Measurements from ENCODE around the gene AIFM1.

The AIFM1 gene

GRCh38 chrX:130163398-130163797 is 2.2 kb downstream of the AIFM1 start:
- DNase-seq (ENCODE audit: low spot score), result no peak
- CTCF ChIA-PET, result no interaction called here
- POLR2A ChIA-PET (ENCODE audit: low non-redundant PET), result no interaction called here
- no peak for TF ChIP-seq CTCF (conservative IDR thresholded peaks at IDR 0.05; ENCODE audit: low read depth)
- no peak overlapping the region for H3K27ac ChIP-seq

- H3K27ac ChIP-seq, result no peak overlapping the region
- DNase-seq (ENCODE audit: low spot score), result no peak
- no peak for TF ChIP-seq CTCF (conservative IDR thresholded peaks at IDR 0.05; ENCODE audit: low read depth)
- POLR2A ChIA-PET (ENCODE audit: low non-redundant PET), result no interaction called here
- CTCF ChIA-PET, result interaction anchor here (0.7 kb wide), 2 partner anchors 19 to 114 kb away, joined by 3 read pairs; no protein-coding TSS in a partner anchor
Measured at GRCh38 chrX:130162094-130162735, 3.4 kb downstream of the AIFM1 start.

- no peak overlapping the region for H3K27ac ChIP-seq
- CTCF ChIA-PET, result no interaction called here
- POLR2A ChIA-PET (ENCODE audit: low non-redundant PET), result no interaction called here
- no peak for DNase-seq (ENCODE audit: low spot score)
- TF ChIP-seq CTCF (conservative IDR thresholded peaks at IDR 0.05; ENCODE audit: low read depth), result no peak
Measured at GRCh38 chrX:130159776-130160175, 5.9 kb downstream of the AIFM1 start.

GRCh38 chrX:130158311-130158710 is 7.3 kb downstream of the AIFM1 start:
- POLR2A ChIA-PET (ENCODE audit: low non-redundant PET), result no interaction called here

GRCh38 chrX:130155564-130155963 is 10.1 kb downstream of the AIFM1 start:
- ChIA-PET POLR2A (ENCODE audit: low non-redundant PET) (no interaction called here), CTCF (interaction anchor here (0.6 to 0.7 kb wide), 2 partner anchors 37 to 748 kb away, joined by 3 to 4 read pairs; no protein-coding TSS in a partner anchor)
- H3K27ac ChIP-seq, result no peak overlapping the region
- DNase-seq (ENCODE audit: low spot score), result no peak
- no peak for TF ChIP-seq CTCF (conservative IDR thresholded peaks at IDR 0.05; ENCODE audit: low read depth)

More at GRCh38 chrX:130158311-130158710, 7.3 kb downstream of the AIFM1 start:
- H3K27ac ChIP-seq, result no peak overlapping the region
- CTCF ChIA-PET, result interaction anchor here (0.5 kb wide), 1 partner anchor 82 kb away, joined by 3 read pairs; no protein-coding TSS in a partner anchor
- DNase-seq (ENCODE audit: low spot score), result no peak
- TF ChIP-seq CTCF (conservative IDR thresholded peaks at IDR 0.05; ENCODE audit: low read depth), result no peak

- CTCF ChIA-PET, result interaction anchor here (1.1 to 1.2 kb wide), 2 partner anchors 27 to 68 kb away, joined by 3 read pairs; no protein-coding TSS in a partner anchor
- no peak for DNase-seq (ENCODE audit: low spot score)
- TF ChIP-seq CTCF (conservative IDR thresholded peaks at IDR 0.05; ENCODE audit: low read depth), result no peak
- POLR2A ChIA-PET (ENCODE audit: low non-redundant PET), result no interaction called here
- no peak overlapping the region for H3K27ac ChIP-seq
Measured at GRCh38 chrX:130147631-130148030, 18.0 kb downstream of the AIFM1 start.

All from RWPE1 (cell line).